ENCODE data around the gene SLC25A25.

The SLC25A25 gene

GRCh38 chr9:128115187-128116103, 47.4 kb downstream of the SLC25A25 start:
- no peak for DNase-seq

GRCh38 chr9:128116104-128117083, 48.4 kb downstream of the SLC25A25 start:
- no peak for DNase-seq

GRCh38 chr9:128117613-128118471, 49.8 kb downstream of the SLC25A25 start:
- DNase-seq = peak; percentile 99

- DNase-seq = no peak
Measured at GRCh38 chr9:128118472-128118857, 50.4 kb downstream of the SLC25A25 start.

GRCh38 chr9:128118971-128119665, 51.1 kb downstream of the SLC25A25 start:
- no peak for DNase-seq

GRCh38 chr9:128120061-128120740, 52.2 kb downstream of the SLC25A25 start:
- DNase-seq = no peak

- DNase-seq = no peak
Measured at GRCh38 chr9:128120741-128121465, 52.9 kb downstream of the SLC25A25 start.

- no peak for DNase-seq
Measured at GRCh38 chr9:128121466-128121810, 53.4 kb downstream of the SLC25A25 start.

- no peak for DNase-seq
Measured at GRCh38 chr9:128121924-128122808, 54.1 kb downstream of the SLC25A25 start.

- DNase-seq = no peak
Measured at GRCh38 chr9:128122809-128123175, 54.8 kb downstream of the SLC25A25 start.

- DNase-seq = no peak
Measured at GRCh38 chr9:128123451-128124080, 55.5 kb downstream of the SLC25A25 start.

GRCh38 chr9:128124451-128124850, 56.4 kb downstream of the SLC25A25 start:
- DNase-seq = no peak

GRCh38 chr9:128124873-128125579, 57.0 kb downstream of the SLC25A25 start:
- peak; percentile 27 for DNase-seq

- no peak for DNase-seq
Measured at GRCh38 chr9:128125580-128126354, 57.7 kb downstream of the SLC25A25 start.

- DNase-seq = peak; percentile 74
Measured at GRCh38 chr9:128127568-128127989, 59.5 kb downstream of the SLC25A25 start, which contains the start of gene PTGES2. Gene PTGES2 (minus strand): TSS chr9:128127729. CDS start chr9:128127717, 12 bp downstream.

- peak; percentile 81 for DNase-seq
Measured at GRCh38 chr9:128127990-128128835, 60.2 kb downstream of the SLC25A25 start.
